Gastrocnemius medialis (tissue), 4 donors: ENCODE results near the gene UFD1.

Experiments
- POLR2A ChIP-seq, 2 donors: fragments of 450-650 bp; IDR thresholded peaks; one replicate each; pipeline ENCODE4 v1.6.1; 2017; ENCODE audit warnings: antibody characterized with exemption in 2 of 2, mild to moderate bottlenecking in 2 of 2, moderate library complexity in 2 of 2
- TF ChIP-seq, protein P1 (sequence below), 5 experiments: fragments of 450-650 bp in 3 of 5; fragments of 200-600 bp in 2 of 5; sonication (generic) in 2 of 5; IDR thresholded peaks in 4 of 5; conservative IDR thresholded peaks in 1 of 5; 1 replicate in 4 of 5; 2 replicates in 1 of 5; pipeline ENCODE4 v1.5.1; 2016 to 2019; ENCODE audit warnings: antibody characterized with exemption in 5 of 5, mild to moderate bottlenecking in 3 of 5, moderate library complexity in 3 of 5

DNA sequence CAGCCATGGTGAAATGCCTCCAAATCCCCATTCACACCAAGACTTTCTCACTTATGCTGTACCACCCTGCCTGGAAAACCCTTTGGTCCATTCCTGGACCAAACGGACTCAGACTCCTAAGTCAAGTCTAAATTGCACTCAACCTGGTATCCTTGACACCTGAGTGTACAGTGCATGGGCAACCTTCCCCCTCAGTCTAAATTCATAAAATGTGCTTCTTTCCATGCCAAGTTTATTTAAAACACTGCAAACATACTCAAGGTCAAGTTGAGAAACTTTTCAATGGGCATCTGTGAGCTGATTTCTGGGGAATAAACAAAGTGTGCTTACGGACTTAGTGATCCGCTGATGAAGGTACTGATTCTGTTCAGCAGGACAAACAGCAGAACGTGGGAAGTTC lies 73.9 kb downstream of the UFD1 start:
- TF ChIP-seq, protein P1, sequence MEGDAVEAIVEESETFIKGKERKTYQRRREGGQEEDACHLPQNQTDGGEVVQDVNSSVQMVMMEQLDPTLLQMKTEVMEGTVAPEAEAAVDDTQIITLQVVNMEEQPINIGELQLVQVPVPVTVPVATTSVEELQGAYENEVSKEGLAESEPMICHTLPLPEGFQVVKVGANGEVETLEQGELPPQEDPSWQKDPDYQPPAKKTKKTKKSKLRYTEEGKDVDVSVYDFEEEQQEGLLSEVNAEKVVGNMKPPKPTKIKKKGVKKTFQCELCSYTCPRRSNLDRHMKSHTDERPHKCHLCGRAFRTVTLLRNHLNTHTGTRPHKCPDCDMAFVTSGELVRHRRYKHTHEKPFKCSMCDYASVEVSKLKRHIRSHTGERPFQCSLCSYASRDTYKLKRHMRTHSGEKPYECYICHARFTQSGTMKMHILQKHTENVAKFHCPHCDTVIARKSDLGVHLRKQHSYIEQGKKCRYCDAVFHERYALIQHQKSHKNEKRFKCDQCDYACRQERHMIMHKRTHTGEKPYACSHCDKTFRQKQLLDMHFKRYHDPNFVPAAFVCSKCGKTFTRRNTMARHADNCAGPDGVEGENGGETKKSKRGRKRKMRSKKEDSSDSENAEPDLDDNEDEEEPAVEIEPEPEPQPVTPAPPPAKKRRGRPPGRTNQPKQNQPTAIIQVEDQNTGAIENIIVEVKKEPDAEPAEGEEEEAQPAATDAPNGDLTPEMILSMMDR (IDR thresholded peaks at IDR 0.05 in 4 of 5, conservative IDR thresholded peaks at IDR 0.05 in 1 of 5) = no peak
- TF ChIP-seq POLR2A (IDR thresholded peaks at IDR 0.05) = no peak
